Germinal center (tissue), 1 donor: ENCODE measurements around the gene MAG.
"Not testable (repeated sequence)": the region's sequence is repeated elsewhere in the genome, so short reads cannot be mapped to it uniquely, and the experiment has no call there.

Experiments used
- DNase-seq: peaks from one replicate; pipeline ENCODE4 v3.0.0; 2012; ENCODE audit warnings: mixed read lengths, low spot score

The MAG gene

DNA sequence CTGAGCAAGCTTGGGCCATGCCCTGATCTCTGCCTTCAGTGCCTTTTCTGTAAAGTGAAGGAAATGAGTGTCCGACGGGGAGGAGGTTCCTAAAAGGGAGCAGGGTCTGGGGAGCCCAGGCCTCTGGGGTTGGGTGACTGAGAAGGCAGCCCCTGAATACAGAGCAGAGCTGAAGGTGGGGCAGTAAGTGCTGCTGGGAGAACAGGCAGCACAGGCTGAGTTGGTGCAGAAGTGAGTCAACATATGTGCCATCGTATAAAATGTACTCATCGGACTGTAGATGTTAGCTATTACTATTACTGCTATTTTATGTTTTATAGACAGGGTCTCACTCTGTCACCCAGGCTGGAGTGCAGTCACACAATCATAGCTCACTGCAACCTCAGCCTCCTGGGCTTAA, 10.7 kb upstream of the MAG start:
- DNase-seq, result no peak

DNA sequence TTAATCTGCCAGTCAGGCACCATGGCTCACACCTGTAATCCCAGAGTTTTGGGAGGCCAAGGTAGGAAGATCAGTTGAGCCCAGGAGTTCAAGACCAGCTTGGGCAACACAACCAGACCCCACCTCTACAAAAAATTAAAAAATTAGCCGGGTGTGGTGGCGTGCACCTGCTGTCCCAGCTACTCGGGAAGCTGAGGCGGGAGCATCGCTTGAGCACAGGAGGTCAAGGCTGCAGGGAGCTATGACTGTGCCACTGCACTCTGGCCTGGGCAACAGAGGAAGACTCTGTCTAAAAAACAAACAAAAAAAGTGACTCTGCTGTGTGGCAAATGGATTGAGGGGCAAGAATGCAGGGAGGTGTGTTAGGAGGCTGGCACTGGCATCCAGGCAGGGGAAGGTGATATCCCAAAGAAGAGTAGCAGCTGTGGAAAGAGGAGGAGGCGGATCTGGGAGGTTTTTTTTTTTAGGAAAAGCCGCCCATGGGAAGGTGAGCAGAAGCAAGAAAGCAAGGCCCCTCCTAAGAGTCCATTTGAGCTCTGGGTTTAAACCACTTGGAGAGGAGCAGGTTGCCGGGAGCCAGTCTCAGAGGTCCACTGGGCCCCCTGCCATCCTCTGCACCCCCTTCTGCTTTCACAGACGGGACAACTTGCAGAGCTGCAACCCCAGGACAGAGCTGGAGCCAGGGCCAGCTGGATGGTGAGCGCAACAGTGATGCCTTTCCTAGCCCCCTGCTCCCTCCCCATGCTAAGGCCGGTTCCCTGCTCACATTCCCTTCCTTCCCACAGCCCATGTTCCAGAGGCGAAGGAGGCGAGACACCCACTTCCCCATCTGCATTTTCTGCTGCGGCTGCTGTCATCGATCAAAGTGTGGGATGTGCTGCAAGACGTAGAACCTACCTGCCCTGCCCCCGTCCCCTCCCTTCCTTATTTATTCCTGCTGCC, 7.5 kb upstream of the MAG start:
- no peak for DNase-seq

DNA sequence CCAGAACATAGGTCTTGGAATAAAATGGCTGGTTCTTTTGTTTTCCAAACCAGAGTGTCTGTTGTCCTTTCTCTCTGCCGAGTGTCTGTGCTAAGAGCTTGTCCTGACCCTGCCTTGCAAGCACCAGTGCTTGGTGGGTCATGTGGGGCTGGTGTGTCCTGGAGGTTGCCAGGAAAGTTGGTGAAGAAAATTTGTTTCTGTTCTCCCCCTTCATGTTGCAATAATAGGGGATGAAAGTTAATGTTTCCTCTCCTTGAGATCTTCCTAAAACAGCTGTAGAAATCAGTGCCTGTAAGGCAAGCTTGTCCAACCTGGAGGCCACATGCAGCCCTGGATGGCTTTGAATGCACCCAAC, 6.9 kb upstream of the MAG start:
- DNase-seq, result no peak

DNA sequence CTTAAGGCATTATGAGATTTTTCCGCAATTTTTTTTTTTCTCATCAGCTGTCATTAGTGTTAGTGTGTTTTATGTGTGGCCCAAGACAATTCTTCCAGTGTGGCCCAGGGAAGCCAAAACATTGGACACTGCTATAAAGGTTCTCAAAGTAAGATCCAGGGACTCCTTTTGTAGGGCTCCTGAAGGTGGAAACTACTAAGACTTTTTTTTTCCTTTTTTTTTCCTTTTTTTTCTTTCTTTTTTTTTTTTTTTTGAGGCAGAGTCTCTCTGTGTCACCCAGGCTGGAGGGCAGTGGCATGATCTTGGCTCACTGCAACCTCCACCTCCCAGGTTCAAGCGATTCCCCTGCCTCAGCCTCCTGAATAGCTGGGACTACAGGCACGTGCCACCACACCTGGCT, 6.5 kb upstream of the MAG start:
- DNase-seq, result not testable (repeated sequence)

DNA sequence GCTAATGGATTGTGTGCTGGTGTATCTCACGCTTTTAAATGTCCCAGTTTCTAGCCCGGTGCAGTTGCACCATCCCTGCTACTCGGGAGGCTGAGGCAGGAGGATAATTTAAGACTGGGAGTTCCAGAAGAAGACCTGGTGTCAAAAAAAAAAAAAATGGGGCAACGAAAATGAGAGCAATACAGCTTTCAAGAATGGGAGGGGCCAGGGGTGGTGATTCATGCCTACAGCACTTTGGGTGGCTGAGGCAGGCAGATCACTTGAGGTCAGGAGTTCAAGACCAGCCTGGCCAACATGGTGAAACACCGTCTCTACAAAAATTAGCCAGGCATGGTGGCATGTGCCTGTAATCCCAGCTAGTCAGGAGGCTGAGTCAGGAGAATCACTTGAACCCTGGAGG, 5.9 kb upstream of the MAG start:
- not testable (repeated sequence) for DNase-seq

DNA sequence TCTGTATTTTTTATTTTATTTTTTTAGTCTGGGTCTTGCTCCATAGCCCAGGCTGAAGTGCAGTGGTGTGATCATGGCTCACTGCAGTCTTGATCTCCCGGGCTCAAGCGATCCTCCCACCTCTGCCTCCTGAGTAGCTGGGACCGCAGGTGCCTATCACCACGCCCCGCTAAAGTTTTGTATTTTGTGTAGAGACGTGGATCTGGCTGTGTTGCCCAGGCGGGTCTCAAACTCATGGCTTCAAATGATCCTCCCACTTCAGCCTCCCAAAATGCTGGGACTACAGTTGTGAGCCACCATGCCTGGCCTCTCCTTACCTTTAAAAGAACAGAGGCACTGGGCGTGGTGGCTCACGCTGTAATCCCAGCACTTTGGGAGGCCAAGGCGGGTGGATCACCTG, 4.2 kb upstream of the MAG start:
- DNase-seq, result no peak

DNA sequence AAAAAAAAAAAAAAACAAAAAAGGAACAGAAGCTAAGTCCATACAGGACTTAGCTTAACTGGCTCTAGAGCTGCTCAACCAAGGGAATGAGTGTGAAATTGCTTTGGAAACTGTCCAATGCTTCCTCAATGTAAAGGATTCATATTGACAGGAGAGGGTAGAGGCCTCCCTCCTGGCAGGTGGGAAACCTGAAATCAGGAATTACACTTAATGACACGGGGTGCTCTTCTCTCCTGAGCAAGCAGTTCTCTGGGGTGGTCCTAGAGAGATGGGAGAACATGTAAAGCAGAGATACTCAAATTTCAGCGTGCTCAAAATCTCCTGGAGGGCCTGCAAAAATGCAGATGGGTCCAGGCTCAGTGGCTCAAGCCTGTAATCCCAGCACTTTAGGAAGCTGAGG, 3.6 kb upstream of the MAG start:
- DNase-seq, result no peak

DNA sequence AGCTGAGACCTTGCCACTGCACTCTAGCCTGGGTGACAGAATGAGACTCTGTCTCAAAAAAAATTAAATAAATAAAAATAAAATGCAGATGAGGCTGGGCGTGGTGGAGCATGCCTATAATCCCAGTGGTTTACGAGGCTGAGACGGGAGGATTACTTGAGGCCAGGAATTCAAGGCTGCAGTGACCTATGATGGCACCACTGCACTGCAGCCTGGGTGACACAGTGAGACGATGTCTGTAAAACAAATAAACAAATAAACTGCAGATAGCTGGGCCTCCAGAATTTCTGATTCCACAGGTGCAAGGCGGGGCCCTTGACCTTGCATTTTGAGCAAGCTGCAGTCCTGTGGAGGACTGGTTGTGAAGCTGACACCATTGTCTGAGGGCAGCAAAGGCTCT, 3.1 kb upstream of the MAG start:
- no peak for DNase-seq

DNA sequence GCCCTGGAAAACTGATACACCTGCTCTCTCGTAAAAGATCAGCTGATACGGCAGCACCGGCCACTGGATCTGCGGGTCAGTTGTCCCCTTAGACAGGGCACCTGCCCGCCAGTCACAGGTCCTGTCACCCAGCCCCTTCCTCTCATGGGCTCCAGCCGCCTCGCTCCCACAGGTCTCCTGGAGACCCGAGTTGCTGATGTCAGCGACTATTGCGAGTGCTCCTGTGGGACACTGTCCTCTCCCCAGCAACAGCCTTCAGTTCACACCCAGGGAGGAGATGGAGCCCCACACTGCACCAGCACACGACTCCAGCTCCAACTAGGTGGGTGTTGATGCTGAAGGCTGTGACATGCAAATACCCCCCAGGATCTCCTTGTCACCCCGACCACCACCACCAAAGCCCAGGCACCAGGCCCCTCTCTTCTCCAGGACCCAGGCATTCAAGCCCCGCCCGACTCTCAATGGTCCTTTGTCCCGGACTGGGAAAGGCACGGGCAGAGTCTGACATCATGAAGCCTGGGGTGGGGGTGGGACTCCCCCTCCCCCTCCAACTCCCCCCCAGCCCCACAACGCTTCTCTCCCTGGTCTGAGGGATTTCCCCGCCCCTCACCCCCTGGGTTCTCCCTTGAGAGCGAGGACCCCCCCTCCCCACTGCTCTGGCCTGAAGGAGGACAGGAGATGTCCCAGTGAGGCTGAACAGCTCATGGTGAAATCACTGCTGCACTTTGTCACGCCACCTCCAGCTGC, 1.4 kb upstream of the MAG start:
- no peak for DNase-seq

DNA sequence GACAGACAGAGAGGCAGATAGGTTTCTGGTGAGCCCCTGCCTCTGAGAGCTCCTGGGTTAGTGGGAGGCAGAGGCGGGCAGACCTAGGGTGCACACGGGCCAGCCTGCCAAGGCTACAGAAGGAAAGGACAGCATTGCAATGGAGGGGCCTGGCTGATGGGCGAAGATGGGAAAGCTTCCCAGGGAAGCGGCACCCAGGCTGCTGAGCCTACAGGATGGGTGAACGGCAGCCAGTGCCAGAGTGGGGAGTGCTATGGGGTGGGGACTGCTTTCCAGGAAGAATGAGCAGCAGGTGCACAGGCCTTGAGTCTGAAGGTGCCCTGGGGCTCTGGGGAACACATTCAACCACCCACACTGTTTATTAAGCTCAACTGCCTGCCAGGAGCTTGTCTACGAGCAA, 702 bp upstream of the MAG start:
- DNase-seq, result peak; percentile 62

DNA sequence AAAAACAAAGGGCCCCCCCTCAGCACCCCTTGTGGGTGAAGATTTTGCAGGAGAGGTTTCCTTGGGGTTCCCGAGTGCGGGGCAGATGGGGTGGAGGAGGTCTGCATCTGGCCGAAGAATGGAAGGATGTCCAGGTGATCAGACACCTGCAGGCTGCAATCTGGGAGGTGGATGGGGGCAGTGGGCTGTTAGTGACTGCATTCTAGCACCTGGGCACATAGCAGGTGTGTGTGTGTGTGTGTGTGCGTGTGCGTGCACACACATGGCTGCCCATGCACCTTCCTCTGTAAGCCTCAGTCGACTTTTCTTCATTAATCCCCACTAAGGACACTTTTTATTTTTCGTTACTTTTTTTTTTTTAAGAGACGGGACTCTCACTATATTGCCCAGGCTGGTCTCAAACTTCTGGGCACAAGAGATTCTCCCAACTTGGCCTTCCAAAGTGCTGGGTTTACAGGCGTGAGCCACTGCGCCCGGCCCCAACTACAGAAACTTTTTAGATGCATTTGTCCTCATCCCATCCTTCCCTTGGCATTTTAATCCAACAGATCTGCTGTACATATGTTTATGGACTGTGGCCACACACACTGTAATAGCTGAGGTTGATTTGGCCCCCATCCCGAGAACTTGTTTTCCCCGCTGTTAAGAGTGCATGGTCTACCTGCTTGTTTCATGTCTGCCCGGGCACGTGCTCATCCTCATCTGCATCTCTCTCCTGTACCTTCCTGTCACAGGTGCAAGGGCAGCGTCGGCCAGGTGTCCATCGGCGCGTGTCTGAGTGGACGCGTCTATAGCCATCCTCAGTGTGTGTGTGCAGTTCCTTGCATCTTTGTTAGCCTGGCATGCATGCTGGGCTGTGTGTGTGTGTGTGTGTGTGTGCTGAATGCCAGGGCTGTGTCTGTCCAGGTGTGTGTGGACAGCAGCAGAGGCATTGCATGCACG, 731 bp downstream of the MAG start:
- DNase-seq, result no peak

DNA sequence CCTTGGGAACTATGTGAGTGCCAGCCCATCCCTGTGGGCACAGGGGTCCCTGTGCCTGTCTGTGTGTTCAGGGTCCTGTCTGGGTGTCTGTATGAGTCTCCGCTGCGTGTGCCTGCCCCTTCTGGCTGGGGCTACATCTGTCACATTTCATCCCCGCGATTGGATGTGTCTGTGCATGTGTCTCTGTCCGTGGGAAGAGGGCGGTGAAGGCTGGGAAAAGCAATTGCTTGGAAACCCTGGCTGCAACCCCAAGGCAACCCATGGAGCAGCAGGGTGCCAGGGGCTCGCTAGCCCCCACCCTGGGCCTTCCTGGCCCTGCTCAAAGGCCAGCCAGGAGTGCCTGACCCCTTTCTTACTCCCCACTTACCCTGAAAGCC, 1.4 kb downstream of the MAG start:
- DNase-seq, result no peak

DNA sequence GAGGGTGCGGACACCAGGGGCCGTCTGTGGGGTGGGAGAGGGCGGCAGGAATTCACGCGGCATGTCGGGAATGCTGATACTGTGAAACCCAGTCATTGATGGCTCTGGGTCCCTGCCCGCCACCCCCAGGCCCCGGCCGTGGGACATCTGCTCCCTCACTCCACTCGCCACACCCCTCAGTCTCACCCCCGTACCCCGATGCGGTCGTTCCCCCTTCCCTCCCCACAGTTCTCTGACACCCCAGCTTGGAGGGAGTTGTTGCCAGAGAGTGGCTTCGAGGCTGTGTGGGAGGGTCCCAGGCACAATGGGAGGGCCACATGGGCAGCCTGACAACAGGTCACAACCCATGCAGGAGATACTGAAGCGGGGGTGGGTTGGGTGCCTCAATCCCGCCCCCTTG, 1.8 kb downstream of the MAG start:
- no peak for DNase-seq

DNA sequence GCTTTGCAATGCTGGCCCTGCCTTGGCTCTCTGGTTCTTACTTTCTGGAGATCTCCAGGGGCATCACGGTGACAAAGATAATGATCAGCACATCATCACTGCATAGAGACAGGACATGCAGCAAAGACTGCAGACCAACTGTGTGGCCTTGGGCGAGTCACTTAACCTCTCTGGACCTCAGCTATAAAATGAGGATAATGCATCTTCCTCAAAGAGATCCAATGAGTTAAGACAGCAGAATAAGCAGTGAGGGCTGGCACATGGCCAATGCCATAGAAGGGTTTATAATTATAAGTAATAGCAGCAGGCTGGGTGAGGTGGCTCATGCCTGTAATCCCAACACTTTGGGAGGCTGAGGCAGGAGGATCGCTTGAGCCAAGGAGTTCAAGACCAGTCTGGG, 2.4 kb downstream of the MAG start:
- DNase-seq, result no peak

DNA sequence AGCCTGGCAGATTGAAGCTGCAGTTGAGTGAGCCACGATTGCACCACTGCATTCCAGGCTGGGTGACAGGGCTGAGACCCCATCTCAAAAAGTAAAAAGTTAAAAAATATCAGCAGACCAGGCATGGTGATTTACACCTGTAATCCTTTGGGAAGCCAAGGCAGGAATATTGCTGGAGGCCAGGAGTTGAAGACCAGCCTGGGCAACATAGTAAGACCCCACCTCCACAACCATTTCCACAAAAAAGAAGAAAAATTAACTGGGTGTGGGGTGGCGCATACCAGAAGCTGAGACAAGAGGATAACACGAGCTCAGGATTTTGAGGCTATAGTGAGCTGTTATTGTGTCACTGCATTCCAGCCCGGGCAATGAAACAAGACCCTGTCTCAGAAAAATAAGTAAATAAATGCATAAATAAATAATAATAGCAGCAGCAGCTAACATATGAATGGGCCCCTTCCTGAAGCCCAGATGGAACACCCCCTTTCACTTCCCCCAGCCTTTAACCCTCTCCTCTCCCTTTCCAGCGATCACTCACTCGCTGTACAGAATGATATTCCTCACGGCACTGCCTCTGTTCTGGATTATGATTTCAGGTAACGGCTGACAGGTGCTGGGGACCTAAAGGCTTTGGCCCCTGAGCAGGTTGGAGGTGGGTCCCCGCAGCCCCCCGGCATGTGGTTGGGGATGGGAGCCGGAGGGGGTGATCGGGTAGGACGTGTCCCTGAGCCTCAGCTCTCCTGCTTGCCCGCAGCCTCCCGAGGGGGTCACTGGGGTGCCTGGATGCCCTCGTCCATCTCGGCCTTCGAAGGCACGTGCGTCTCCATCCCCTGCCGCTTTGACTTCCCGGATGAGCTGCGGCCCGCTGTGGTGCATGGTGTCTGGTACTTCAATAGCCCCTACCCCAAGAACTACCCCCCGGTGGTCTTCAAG, 3.2 kb downstream of the MAG start:
- DNase-seq, result no peak

DNA sequence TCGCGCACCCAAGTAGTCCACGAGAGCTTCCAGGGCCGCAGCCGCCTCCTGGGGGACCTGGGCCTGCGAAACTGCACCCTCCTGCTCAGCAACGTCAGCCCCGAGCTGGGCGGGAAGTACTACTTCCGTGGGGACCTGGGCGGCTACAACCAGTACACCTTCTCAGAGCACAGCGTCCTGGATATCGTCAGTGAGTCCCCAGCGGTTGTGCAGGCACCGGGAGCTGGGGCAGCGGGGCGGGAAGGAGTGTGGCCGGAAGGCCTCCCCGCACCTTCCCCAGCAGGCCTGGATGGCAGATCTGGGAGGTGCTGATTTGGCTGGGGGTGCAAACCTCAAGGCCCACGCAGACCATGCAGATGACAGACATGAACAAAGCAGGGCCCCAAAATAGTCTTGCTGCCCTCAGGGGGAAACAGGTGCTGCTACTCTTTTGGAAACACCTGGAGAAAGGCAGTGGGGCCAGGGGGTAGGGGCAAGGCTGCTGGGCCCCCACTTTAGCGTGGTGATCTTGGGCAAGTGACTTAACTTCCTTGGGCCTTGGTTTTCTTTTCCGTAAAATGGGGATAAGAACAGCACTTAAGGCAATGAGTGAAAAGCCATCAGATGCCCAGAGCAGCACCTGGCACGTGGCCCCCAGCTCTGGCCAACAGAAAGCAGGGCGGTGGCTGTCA, 4.0 kb downstream of the MAG start:
- DNase-seq, result peak; percentile 85

DNA sequence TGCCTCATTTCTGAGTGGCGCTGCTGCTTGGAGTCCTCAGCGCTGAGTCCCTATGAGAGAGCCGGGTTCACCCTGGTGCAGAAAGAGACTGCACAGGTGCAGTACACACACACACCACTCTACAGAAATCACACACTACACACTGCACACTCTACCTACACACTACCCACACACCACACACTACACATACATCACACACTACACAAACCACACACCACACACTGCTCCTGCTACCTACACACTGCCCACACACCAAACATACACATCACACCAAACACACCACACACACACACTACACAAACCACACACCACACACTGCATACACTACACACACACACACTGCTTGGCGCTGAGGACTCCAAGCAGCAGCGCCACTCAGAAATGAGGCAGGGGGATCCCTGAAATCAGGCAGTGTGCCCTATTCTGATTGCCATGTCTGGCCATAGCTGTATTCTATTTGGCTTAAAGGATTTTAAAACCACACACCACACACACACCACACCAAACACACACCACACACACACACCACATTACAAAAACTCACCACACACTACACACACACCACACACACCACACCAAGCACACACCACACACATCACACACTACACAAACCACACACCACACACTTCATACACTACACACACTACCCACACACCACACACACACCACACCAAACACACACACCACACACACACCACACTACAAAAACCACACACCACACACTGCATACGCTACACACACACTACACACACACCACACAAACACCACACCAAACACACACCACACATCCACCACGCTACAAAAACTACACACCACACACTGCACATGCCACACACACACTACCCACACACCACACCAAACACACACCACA, 4.9 kb downstream of the MAG start:
- DNase-seq, result peak; percentile 33

DNA sequence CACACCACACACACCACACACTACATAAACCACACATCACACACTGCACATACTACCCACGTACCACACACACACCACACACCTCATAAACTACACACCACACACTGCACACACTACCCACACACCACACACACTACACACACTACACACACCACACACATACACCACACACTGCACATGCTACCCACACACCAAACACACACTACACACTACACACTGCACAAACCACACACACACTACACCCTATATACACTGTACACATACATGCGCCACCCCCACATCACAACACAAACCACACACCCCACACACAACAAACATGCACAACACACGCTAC, 5.5 kb downstream of the MAG start:
- DNase-seq, result no peak

DNA sequence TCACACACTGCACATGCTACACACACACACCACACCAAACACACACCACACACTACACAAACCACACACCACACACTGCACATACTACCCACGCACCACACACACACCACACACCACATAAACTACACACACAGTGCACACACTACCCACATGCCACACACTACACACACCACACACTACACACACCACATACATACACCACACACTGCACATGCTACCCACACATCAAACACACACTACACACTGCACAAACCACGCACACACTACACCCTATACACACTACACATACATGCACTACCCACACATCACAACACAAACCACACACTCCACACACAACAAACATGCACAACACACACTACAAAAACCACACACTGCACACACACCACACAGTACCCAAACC, 6.0 kb downstream of the MAG start:
- DNase-seq, result no peak

DNA sequence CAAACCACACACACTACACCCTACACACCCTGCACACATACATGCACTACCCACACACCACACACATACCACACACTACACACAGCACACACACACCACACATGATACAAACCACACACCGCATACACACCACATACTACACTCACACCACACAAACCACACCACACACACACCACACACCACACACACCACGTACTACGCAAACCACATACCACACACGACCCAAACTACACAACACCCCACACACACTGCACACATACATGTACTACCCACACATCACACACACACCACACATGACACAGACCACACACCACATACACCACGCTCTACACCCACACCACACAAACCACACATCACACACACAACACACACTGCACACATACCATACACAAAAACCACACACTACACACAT, 6.6 kb downstream of the MAG start:
- no peak for DNase-seq
